Left colon (tissue), 2 donors: ENCODE data around the gene RUNX1. TPM values are rescaled to one million over a fixed set of nuclear protein-coding genes. Genes with fewer than 3 reads are reported as not detected.

ENCODE experiments used
- ATAC-seq: fragments of 200-7000 bp; cut with Tn5 transposase; one replicate; pipeline ENCODE4 v1.9.1; 2020; ENCODE audit warnings: mild to moderate bottlenecking, moderate library complexity
- DNase-seq, 2 donors: peaks; one replicate each; pipeline ENCODE4 v3.0.0-alpha.2; 2020
- intact Hi-C, 2 donors: fragments of 100-400 bp; cut with DNase I in 1 of 2; cut with micrococcal nuclease in 1 of 2; formaldehyde crosslinking; loops; one replicate each; pipeline versions ENCODE4 v1.11.2 to v1.14.0; 2022; cut with DNase I, micrococcal nuclease
- total RNA-seq, 2 donors: library from RNA; stranded (reverse); fragmentation: NEBNext Ultra II Directional; extraction: Animal tissue kit (Norgen Biotek cat#: 25700); gene quantifications; one replicate each; pipeline ENCODE4 v1.2.1, GENCODE V29; 2021
- donor health status: DM: no; HTN: no; CAD: no.
- donor health status: DM: yes; HTN: yes; CAD: no.

The RUNX1 gene
- total RNA-seq, 2 donors from 2014 or later, result 17.7 to 25.8 TPM

- ATAC-seq (no peak), DNase-seq (no peak)
- intact Hi-C loops, result no loop called here
Measured at GRCh38 chr21:35024071-35024420, 25.1 kb downstream of the RUNX1 start.

- ATAC-seq (peak; percentile 25), DNase-seq (peak; percentile 25 to 47)
- intact Hi-C loops, result no loop called here
Measured at GRCh38 chr21:35023396-35024070, 25.6 kb downstream of the RUNX1 start.

GRCh38 chr21:35021546-35021945, 27.6 kb downstream of the RUNX1 start:
- no peak for ATAC-seq
- DNase-seq, result no peak

GRCh38 chr21:35020902-35021301, 28.2 kb downstream of the RUNX1 start:
- no peak for ATAC-seq
- intact Hi-C loops, result no loop called here
- DNase-seq, result no peak

More at GRCh38 chr21:35021546-35021945, 27.6 kb downstream of the RUNX1 start:
- intact Hi-C loops, result no loop called here

GRCh38 chr21:35020436-35020835, 28.7 kb downstream of the RUNX1 start:
- DNase-seq (no peak), ATAC-seq (no peak)
- intact Hi-C loops, result no loop called here

- ATAC-seq (peak; percentile 79), DNase-seq (peak; percentile 51 to 80)
- intact Hi-C loops, result no loop called here
Measured at GRCh38 chr21:35019631-35020032, 29.5 kb downstream of the RUNX1 start.

GRCh38 chr21:35017256-35017655, 31.8 kb downstream of the RUNX1 start:
- no peak for ATAC-seq
- intact Hi-C loops, result no loop called here
- DNase-seq, result no peak

- intact Hi-C loops, result no loop called here
- ATAC-seq (no peak), DNase-seq (no peak)
Measured at GRCh38 chr21:35016517-35017188, 32.4 kb downstream of the RUNX1 start.

- DNase-seq (no peak), ATAC-seq (peak; percentile 57)
- intact Hi-C loops, result no loop called here
Measured at GRCh38 chr21:35016071-35016470, 33.0 kb downstream of the RUNX1 start.

- intact Hi-C loops, result no loop called here
- ATAC-seq (no peak), DNase-seq (no peak)
Measured at GRCh38 chr21:35015435-35016024, 33.6 kb downstream of the RUNX1 start.

- no peak for DNase-seq
- ATAC-seq, result no peak
- intact Hi-C loops, result no loop called here
Measured at GRCh38 chr21:35014302-35015041, 34.6 kb downstream of the RUNX1 start.

- no peak for DNase-seq
- ATAC-seq, result no peak
- intact Hi-C loops, result no loop called here
Measured at GRCh38 chr21:35011681-35012080, 37.4 kb downstream of the RUNX1 start.

- intact Hi-C loops, result no loop called here
- DNase-seq, result no peak
- no peak for ATAC-seq
Measured at GRCh38 chr21:35010447-35010846, 38.7 kb downstream of the RUNX1 start.

- DNase-seq (no peak), ATAC-seq (no peak)
- intact Hi-C loops, result no loop called here
Measured at GRCh38 chr21:35007348-35007747, 41.8 kb downstream of the RUNX1 start.

GRCh38 chr21:35006771-35007170, 42.3 kb downstream of the RUNX1 start:
- intact Hi-C loops, result no loop called here
- no peak for ATAC-seq

GRCh38 chr21:35006248-35006647, 42.9 kb downstream of the RUNX1 start:
- intact Hi-C loops, result no loop called here
- no peak for ATAC-seq

More at GRCh38 chr21:35006771-35007170, 42.3 kb downstream of the RUNX1 start:
- no peak for DNase-seq

GRCh38 chr21:35005560-35006224, 43.4 kb downstream of the RUNX1 start:
- ATAC-seq (peak; percentile 54), DNase-seq (no peak)
- intact Hi-C loops, result no loop called here

More at GRCh38 chr21:35006248-35006647, 42.9 kb downstream of the RUNX1 start:
- DNase-seq, result no peak

GRCh38 chr21:35005077-35005476, 44.0 kb downstream of the RUNX1 start:
- no peak for ATAC-seq
- intact Hi-C loops, result no loop called here
- no peak for DNase-seq

- intact Hi-C loops, result no loop called here
- ATAC-seq (peak; percentile 92), DNase-seq (no peak)
Measured at GRCh38 chr21:35004314-35004713, 44.8 kb downstream of the RUNX1 start.
